Measurements from ENCODE around the gene FRY.
A peak's percentile ranks its signal among the peaks of the same experiment; 100 is the strongest.
"Not testable (repeated sequence)": the region's sequence is repeated elsewhere in the genome, so short reads cannot be mapped to it uniquely, and the experiment has no call there.

The FRY gene

DNA sequence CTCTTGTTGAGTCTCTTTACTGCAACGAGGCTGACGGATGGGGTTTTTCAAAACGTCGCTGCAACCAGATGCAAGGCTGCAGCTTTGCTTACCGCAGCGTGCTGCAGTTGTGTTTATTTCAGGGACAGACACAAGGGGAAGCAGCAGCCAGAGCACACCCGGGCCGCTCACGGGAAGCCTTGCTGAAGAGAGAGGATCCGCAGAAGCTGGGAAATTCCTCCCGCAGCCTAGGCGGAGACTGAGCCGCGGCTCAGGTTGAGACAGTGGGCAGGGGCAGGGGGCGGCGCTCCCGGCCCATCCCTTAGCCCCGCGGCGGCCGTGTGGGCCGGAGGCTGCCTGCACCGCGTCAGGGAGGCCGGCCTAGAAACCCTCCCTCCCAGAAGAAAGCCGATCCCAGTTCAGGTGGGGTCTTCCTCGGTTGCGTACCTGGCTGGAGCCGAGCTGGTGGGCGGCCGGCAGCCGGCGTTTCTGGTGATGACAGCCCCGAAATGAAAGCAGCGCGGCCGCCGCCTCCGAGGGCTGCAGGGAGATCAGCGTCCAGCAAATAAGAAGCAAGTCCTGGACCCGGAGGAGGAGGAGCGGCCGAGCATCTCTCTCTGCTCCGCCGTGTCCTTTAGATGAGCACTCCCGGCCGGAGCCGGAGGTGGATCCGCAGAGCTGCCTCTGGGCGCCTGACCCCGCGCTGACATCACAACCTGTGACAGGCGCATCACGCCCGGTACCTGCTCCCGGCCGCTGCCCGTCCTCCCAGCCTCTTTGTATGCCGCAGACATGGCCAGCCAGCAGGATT lies at the start of gene FRY:
TSS of gene FRY (plus strand) at position 750 of the 790 bp plus-strand sequence. CDS start at position 772, 22 bp downstream.
- peak in 1 of 2 donors; percentile 10 for DNase-seq (ENCODE audit: low read depth in 2 of 2)

DNA sequence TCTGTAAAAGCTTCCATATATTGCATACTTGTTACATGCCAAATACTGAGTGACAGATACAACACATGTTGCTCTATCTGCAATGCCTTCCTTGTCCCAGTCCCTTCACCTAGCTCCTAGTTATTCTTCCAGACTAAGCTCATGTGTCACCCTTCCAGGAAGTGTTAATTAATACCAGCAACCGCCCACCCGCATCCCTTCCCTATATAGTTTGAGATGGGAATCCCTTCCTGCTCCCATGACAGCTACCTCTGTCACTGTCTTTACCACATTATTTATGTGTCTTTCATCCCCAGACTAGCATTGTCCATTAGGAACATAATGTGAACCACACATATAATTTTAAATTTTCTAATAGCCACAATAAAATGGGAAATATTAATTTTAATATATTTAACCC lies 49.5 kb upstream of the FRY start:
- no peak for DNase-seq (ENCODE audit: low read depth in 2 of 2)

DNA sequence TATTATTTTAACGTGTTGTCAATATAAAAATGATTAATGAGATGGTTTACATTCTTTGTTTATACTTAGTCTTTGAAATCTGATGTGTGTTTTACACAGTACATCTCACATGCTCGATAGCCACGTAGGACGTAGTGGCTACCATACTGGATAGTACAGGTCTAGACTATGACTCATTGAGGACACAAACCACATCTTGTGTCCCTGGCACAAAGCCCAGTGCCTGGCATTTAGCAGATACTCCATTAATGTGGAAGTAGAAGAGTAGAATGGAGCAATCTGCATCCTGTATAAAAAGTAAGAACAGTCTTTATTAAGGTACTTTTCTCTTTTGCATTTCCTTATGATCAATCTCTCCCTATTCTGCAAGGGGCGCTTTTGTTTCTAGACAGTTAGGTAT lies 49.0 kb upstream of the FRY start:
- no peak for DNase-seq (ENCODE audit: low read depth in 2 of 2)

DNA sequence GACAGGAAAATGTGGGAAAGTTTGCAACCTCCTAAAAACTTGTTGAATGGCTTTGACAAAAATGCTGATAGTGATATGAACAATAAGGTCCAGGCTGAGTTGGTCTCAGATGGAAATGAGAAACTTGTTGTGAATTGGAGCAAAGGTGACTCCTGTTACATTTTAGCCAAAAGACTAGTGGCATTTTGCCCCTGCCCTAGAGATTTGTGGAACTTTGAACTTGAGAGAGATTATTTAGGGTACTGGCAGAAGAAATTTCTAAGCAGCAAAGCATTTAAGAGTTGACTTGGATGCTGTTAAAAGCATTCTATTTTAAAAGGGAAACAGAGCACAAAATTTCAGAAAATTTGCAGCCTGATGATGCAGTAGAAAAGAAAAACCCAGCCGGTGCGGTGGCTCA lies 47.9 kb upstream of the FRY start:
- DNase-seq (ENCODE audit: low read depth in 2 of 2) = not testable (repeated sequence)

DNA sequence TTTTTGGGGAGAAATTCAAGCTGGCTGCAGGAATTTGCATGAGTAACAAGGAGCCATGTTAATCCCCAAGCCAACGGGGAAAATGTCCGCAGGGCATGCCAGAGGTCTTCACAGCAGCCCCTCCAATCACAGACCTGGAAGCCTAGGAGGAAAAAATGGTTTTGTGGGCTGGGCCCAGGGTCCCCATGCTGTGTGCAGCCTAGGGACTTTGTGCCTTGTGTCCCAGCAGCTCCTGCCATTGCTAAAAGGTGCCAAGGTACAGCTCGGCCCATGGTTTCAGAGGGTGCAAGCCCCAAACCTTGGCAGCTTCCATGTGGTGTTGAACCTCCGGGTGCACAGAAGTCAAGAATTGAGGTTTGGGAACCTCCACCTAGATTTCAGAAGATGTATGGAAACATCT lies 47.2 kb upstream of the FRY start:
- not testable (repeated sequence) for DNase-seq (ENCODE audit: low read depth in 2 of 2)

DNA sequence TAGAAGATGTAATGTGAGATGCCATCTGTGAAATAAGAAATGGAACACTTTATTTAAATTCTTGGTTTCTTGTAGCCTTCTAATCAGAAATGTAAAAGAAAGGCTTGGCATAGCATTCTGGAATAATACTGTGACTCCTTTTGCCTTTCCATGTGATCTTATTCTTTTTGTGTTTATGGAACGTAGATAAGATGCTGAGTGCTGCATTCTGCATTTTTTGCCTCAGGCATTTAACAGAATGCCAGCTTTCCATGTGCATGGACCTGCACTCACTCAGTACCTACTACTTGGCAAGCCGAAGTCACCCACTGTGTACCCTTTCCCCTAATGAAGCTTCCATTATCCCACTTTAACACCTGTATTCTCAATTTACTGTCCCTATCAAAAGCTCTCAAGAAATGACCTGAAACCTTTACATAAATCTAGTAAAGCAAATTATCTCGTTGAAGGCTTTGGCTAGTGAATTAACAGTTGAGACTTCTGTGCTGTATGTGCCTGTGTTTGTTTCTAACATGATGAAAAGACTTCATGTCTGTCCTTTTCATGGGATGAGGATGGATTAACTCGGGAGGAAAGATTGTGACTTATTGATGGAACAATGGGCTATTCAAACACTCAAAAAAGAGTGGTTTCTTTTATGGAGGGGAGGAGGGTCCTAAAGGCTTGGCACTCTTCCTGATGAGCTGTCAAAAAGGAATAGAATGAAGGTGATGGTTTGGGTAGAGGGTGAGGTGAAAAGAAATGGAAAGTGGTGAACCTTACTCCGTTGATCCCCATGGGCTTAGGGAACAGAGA lies 44.7 kb upstream of the FRY start:
- DNase-seq (ENCODE audit: low read depth in 2 of 2) = no peak

- DNase-seq (ENCODE audit: low read depth in 2 of 2) = no peak
These were observed 43.9 kb upstream of the FRY start for GRCh38 chr13:31987535-31988170.

DNA sequence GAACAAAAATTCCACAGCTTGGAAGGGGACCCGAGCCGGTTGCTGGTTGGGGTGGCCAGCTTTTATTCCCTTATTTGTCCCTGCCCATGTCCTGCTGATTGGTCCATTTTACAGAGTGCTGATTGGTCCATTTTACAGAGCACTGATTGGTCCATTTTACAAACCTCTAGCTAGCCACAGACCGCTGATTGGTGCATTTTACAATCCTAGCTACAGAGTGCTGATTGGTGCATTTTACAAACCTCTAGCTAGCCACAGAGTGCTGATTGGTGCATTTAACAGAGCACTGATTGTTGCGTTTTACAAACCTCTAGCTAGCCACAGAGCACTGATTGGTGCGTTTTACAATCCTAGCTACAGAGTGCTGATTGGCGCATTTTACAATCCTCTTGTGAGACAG lies 37.2 kb upstream of the FRY start:
- DNase-seq (ENCODE audit: low read depth in 2 of 2) = not testable (repeated sequence)

DNA sequence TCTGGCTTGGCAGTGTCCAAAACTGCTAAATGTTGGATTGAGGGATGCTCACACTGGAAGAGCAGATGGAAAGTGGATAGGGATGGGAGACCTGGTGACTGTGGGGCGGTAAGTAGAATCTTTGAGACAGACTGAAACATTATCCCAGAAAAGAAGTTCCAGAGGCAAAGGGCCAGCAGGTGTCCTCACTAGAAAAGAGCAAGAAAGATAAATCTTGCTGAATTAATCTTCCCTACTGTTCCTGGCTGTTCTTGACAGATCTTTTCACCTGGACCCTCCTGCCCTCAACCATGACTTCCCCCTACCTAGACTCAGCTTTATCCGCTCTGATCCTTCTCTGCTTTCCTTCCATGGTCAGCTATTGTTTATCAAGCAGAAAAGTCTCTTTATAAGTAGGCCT lies 35.0 kb upstream of the FRY start:
- no peak for DNase-seq (ENCODE audit: low read depth in 2 of 2)

GRCh38 chr13:31997641-31998040 lies 33.9 kb upstream of the FRY start:
- DNase-seq (ENCODE audit: low read depth in 2 of 2) = no peak

DNA sequence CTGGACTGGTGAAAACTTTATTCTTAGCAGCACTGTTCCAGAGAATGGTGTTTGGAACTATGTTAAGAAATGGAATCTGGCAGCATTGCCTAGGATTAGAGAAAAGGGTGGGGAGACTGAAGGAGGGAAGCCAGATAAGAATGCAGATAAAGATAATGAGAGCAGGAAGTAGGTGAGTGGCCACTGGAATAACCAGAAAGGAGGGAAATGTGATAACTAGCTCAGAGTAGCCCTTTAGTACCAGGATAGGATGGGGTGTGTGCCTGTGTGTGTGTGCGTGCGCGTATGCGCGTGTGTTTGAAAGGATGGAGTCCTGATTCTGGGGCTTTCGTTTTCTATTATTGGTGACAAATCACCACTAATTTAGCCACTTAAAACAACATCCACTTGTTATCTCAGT lies 33.4 kb upstream of the FRY start:
- DNase-seq (ENCODE audit: low read depth in 2 of 2) = no peak

- not testable (repeated sequence) for DNase-seq (ENCODE audit: low read depth in 2 of 2)
These were observed 30.8 kb upstream of the FRY start for GRCh38 chr13:32000754-32001153.

DNA sequence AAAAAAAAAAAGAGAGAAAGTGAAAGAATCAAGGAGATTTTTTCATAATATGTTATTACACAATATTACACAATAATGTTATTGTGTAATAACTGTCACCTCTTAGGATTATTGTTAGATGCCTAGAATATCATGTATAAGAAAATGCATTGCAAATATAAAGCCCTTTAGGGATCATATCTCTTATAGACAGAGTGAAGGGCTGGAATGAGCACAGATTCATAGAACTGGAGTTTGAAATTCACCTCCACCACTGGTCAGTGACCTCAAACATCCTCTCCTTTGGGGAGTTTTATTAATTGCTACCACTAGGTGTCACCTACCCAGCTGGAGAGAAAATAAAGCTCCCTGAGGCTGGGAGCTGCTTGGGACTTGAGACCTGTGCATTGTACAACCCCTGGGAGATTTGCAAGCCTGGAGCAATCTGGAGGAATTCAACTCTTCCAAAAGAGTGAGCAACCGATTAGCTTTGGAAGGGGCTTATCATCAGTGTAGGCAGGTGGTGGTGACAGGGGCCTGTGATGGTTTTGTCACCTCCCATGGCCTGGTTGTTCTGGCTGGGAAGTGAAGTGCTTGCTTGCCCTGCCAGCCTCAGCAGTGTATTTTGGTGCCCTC lies 30.3 kb upstream of the FRY start:
- no peak for DNase-seq (ENCODE audit: low read depth in 2 of 2)

GRCh38 chr13:32001769-32002168 lies 29.8 kb upstream of the FRY start:
- no peak for DNase-seq (ENCODE audit: low read depth in 2 of 2)

DNA sequence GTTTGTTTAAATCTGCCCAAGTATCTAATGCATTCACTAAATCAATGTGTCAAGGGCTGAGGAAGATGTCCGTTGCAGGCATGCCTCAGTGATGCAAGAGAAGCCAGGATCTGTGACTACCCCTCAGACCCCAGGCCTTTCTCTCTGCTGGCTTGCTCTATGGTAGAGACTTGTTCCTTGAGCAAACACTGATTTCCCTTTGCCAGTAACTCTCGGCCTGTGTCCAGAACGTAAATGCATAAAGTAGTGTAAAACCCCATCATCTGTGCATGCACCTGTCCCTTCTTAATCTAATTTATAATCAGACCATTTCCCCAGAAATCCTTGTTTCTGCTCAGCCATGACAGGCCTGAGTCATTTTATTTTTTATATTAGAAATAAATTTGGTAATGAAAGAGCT lies 28.7 kb upstream of the FRY start:
- no peak for DNase-seq (ENCODE audit: low read depth in 2 of 2)

GRCh38 chr13:32007494-32007893 lies 24.1 kb upstream of the FRY start:
- DNase-seq (ENCODE audit: low read depth in 2 of 2) = no peak

GRCh38 chr13:32008518-32009175 lies 22.9 kb upstream of the FRY start:
- no peak for DNase-seq (ENCODE audit: low read depth in 2 of 2)

GRCh38 chr13:32009362-32009761 lies 22.2 kb upstream of the FRY start:
- DNase-seq (ENCODE audit: low read depth in 2 of 2) = no peak

DNA sequence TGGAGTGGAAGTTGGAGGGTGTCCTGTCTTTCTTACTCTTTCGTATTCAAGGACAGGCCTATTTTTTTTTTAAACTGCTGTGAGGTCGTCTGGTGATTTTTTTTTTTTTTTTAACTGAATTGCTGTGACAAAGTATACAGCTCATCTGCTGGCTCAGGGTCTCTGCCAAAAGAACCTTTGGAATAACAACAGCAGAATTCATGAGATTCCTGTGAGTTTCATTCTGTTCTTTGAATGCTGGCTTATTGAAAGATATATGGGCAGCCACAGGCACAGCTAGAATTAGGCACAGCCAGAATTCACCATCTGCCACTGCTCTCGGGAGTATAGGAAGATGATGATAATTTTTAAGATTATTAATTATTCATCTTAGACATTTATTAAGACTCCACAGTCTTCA lies 21.4 kb upstream of the FRY start:
- DNase-seq (ENCODE audit: low read depth in 2 of 2) = no peak

DNA sequence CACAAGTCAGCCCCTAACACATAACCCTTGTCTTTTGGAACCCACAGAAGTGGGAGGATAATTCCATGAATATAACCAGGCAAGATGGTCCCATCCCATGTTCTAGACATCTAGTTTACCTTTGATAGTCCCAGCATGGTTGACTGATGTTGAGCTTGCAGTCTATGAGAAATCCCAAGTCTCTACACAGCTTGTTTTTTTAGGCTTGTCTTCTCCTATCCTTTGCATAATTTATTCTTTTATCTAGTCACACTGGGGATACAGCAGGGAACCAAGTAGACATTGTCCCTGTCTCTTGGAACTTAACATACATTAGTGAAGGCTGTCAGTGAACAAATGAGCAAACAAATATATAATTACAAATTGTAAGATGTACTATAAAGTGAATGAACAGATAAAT lies 19.6 kb upstream of the FRY start:
- DNase-seq (ENCODE audit: low read depth in 2 of 2) = no peak

GRCh38 chr13:32013181-32013580 lies 18.4 kb upstream of the FRY start:
- DNase-seq (ENCODE audit: low read depth in 2 of 2) = no peak

DNA sequence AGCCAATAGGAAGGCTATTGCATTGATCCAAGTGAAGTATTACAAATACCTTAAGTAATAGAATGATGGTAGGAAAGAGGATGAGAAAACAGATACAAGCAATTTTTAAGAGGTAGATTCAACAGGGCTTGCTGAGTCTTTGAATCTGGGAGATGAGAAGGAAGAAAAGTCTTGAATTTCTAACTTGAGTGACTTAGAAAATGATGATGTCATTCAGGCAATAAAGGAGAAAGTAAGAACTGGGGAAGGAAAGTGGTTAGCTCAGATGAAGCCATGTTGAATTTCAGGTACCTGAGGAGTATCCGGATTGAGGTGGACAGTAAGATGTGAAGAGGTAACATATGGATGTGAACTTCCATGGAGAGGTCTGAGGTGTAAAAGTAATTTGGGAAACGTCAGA lies 15.5 kb upstream of the FRY start:
- no peak for DNase-seq (ENCODE audit: low read depth in 2 of 2)
